GM19324 (cell line): ENCODE results near the gene NGRN.
A peak's percentile ranks its signal among the peaks of the same experiment; 100 is the strongest.

Source experiments
- ATAC-seq: cut with Tn5 transposase; IDR thresholded peaks from one replicate; pipeline ENCODE4 v1.9.1; 2021; ENCODE audit warnings: mild to moderate bottlenecking, moderate library complexity; ENCODE audit not compliant: unreplicated experiment, low FRiP score

The NGRN gene, protein sequence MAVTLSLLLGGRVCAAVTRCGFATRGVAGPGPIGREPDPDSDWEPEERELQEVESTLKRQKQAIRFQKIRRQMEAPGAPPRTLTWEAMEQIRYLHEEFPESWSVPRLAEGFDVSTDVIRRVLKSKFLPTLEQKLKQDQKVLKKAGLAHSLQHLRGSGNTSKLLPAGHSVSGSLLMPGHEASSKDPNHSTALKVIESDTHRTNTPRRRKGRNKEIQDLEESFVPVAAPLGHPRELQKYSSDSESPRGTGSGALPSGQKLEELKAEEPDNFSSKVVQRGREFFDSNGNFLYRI

DNA sequence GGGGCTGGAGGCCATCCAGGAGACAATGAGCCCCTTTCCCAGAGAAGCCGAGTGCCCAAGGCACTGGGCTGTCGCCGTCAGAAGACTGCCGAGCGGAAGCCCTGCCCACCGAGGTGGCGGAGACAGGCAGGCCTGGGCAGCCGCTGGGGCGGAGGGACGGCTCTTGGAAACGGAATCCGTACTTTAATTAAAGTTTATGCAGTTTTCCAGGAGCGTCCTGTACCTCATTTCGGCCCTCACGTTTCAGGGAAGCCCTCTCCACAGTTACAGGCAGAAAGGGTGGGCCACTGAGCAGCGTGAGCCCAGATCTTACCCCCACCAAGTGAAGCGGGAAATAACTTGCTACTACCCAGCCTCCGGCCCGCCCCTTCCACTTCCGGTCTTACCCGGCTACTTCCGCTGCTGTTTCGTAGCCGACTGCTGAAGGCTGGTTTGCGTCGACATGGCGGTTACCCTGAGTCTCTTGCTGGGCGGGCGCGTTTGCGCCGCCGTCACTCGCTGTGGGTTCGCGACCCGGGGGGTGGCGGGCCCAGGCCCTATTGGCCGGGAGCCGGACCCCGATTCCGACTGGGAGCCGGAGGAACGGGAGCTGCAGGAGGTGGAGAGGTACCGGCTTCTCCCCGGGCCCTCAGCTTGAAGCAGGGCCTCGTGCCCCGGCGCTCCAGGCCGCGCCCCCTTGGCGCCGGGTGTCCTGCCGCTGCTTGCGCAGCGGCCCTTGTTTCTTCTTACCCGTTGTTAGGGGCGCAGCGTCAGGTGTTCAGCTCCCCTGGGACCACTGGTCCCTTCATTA is at the start of gene NGRN:
Gene NGRN, plus strand, starts transcription at position 402 of the 790 bp plus-strand sequence. Its CDS starts 41 bp downstream, at position 443.
- ATAC-seq, result peak; percentile 89

DNA sequence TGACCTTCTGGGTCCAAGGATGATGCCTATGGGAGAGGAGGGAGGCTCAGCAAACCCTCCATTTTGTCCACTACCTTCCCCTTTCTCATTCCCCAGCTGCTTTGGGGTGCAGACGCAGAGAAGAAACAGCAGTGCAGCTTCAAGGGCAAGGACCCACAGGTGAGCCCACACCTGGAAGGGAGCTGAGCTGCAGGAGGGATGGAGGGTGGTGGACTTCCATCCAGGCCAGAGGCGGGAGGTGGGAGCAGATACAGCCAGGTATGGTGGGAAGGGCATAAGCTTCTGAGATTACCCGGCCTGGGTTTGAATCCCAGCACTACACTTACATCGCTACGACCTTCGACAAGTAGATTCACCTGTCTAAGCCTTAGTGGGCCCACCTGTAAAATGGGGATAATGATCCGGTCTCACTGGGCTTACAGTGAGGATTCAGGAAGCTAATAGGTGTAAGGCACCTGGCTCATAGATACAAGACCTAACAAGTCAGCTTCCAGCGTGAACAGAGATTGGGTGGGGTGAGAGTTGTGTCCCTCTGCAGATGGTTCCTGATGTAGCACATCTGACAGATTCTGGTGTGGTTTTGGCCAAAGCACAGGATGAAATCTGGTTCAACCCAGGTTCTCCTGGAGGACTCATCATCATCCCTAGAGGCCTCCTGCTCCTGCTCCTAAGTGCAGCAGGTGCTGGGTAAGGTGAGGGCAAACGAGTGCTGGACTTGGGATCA is 47.6 kb upstream of the NGRN start:
- ATAC-seq, result no peak

DNA sequence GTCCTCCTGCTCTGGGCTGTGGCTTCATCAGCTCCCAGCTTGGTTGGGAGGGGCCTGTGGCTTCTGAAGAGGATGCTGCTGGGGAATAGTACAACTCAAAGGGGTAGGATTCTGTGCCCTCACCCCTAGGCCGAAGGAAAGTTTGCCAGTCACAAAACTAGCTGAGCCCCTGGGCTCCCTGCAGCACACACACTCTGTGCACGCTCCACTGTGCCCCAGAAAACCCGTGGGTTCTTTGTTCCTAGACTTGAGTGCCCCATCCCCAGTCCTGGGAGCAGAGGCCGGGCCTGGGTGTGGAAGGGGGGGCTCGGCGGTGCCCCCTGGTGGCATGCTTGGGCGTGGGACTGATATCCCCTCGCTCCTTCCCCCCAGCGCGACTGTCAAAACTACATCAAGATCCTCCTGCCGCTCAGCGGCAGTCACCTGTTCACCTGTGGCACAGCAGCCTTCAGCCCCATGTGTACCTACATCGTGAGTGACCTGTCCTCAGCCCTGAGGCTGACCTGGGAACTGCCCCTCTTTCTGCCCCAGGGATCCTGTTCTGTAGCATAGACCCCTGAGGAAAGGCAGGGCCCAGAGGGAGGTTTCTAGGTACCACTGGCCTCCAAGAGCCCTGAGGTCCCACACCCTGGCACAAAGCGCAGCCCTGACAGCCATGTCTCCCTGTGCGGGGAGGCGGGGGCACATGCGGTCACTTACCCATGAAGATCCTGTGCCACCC is 45.9 kb upstream of the NGRN start:
- ATAC-seq, result no peak

DNA sequence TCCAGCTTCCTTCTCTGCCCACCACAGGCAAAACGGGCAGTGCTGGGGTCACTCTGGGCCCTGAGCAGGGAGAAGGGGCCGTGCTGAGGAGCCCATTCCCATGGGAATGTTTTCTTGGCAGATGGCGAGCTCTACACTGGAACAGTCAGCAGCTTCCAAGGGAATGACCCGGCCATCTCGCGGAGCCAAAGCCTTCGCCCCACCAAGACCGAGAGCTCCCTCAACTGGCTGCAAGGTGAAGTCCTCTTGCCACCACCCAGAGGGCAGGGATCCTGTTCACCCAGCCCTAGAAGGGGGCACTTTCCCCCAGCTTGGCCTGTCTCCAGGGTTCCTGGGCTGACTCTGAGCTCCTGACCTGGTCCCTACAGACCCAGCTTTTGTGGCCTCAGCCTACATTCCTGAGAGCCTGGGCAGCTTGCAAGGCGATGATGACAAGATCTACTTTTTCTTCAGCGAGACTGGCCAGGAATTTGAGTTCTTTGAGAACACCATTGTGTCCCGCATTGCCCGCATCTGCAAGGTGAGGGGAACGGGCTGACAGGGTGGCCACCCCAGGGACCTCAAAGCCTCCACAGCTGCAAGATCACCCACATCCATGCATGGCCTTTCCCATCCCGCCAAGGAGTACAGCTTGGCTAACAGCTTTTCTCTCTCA is 44.1 kb upstream of the NGRN start:
- ATAC-seq, result no peak

DNA sequence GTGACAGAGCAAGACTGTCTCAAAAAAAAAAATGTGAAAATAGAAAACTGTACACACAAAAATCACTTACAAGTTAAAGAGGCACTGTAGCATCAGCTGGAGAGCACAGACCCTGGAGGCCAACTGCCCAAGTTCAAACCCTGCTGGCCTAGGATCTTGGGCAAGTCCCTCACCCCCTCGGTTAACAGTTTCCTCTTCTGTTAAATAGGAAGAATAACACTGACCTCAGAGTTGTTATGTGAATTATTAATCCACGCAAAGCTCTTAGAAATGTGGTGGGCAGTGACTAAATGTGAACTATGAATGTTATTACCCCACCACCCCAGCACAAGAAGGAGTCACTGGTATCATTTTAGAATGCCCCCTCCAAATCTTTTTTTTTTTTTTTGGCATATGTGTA is 42.9 kb upstream of the NGRN start:
- ATAC-seq, result no peak

DNA sequence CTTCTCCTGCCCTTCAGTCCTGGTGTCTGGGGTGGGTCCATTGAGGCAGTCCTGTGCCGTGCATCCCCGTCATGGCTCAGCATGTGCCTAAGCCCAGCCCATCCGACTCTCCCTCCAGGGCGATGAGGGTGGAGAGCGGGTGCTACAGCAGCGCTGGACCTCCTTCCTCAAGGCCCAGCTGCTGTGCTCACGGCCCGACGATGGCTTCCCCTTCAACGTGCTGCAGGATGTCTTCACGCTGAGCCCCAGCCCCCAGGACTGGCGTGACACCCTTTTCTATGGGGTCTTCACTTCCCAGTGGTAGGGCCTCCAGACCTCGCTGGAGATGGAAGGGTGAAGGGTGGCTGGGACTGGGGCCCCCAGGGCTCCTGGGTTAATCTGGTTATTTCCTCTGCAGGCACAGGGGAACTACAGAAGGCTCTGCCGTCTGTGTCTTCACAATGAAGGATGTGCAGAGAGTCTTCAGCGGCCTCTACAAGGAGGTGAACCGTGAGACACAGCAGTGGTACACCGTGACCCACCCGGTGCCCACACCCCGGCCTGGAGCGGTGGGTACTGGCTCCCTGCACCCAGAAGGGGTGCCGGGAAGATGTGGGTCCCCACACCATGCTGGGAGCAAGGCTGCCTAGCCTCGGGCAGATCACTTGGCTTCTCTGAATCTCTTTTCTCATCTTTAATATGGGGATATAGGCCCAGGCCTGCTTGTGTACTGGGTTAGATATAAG is 41.9 kb upstream of the NGRN start:
- ATAC-seq, result no peak

DNA sequence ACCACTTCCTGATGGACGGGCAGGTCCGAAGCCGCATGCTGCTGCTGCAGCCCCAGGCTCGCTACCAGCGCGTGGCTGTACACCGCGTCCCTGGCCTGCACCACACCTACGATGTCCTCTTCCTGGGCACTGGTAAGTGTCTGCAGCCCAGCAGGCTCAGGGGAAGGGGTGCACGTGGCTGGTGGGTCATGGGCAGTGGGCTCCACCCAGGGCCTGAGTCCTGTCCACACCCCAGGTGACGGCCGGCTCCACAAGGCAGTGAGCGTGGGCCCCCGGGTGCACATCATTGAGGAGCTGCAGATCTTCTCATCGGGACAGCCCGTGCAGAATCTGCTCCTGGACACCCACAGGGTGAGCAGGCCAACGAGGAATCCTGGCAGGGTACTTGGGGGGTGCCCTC is 40.4 kb upstream of the NGRN start:
- no peak for ATAC-seq

DNA sequence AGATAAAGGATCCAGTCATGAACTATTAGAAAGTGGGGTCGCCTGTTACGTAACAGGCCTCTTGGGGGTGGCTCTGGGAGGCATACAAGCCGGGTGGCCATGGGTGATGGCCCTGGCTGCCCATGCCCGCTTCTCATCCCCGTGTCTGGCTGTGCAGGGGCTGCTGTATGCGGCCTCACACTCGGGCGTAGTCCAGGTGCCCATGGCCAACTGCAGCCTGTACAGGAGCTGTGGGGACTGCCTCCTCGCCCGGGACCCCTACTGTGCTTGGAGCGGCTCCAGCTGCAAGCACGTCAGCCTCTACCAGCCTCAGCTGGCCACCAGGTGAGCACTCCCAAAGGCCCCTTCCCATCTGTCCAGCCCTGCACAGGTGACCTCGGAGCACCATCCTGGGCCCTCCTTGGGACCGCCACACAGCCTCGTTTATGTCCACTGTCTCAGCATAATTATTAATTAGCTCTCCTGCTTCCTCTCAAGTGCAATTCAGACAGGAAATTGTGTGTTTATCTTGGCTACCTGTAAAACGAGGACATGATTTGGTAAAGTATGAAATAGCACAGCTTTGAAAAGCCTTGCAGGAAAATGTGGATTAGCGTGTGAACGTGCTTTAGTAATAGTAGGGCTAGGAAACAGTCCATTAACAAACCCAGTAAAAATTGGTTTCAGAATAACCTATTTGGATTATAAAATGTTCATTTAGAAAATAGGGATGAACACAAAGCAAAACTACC is 39.8 kb upstream of the NGRN start:
- no peak for ATAC-seq

DNA sequence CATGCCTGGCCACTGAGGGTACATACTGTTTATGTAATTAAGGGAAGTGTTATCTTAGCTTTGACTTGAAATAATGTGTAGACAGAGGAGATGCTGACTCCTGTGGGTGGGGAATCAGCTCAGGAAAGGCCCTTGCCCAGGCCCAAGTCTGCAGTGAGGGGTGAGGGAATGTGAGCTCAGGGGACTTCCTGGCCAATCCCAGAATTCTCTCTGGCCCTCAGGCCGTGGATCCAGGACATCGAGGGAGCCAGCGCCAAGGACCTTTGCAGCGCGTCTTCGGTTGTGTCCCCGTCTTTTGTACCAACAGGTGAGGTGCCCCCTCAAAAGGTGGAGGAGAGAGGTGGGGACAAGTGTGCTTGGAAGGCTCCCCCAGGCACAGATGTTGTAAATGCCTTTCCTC is 38.1 kb upstream of the NGRN start:
- ATAC-seq, result no peak

DNA sequence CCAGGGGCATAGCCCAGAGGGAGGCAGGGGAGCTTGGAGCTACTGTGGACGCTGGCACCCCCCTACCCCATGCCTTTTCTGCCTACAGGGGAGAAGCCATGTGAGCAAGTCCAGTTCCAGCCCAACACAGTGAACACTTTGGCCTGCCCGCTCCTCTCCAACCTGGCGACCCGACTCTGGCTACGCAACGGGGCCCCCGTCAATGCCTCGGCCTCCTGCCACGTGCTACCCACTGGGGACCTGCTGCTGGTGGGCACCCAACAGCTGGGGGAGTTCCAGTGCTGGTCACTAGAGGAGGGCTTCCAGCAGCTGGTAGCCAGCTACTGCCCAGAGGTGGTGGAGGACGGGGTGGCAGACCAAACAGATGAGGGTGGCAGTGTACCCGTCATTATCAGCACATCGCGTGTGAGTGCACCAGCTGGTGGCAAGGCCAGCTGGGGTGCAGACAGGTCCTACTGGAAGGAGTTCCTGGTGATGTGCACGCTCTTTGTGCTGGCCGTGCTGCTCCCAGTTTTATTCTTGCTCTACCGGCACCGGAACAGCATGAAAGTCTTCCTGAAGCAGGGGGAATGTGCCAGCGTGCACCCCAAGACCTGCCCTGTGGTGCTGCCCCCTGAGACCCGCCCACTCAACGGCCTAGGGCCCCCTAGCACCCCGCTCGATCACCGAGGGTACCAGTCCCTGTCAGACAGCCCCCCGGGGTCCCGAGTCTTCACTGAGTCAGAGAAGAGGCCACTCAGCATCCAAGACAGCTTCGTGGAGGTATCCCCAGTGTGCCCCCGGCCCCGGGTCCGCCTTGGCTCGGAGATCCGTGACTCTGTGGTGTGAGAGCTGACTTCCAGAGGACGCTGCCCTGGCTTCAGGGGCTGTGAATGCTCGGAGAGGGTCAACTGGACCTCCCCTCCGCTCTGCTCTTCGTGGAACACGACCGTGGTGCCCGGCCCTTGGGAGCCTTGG is 37.4 kb upstream of the NGRN start:
- ATAC-seq, result no peak

DNA sequence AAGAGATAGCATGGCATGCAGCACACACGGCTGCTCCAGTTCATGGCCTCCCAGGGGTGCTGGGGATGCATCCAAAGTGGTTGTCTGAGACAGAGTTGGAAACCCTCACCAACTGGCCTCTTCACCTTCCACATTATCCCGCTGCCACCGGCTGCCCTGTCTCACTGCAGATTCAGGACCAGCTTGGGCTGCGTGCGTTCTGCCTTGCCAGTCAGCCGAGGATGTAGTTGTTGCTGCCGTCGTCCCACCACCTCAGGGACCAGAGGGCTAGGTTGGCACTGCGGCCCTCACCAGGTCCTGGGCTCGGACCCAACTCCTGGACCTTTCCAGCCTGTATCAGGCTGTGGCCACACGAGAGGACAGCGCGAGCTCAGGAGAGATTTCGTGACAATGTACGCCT is 36.5 kb upstream of the NGRN start:
- no peak for ATAC-seq

DNA sequence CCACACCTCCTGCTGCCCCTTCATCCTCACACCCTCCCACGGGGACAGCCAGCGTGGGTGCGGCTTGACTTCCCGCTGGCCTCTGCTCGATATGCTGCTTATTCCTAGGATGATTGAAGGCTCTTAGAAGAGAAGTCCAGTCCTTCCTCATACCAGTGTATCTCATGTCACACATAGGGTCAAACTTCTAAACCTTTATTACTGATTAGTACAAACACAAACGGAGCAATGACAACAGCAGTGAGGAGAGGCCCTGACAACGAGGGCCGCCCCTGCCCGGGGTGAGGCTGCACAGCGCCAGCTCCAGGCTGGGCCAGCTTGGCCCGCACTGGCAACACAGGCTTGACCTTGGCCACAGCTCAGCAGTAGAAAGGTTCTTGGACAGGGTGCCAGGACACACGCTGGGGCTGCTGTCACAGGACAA is 35.4 kb upstream of the NGRN start:
- no peak for ATAC-seq

DNA sequence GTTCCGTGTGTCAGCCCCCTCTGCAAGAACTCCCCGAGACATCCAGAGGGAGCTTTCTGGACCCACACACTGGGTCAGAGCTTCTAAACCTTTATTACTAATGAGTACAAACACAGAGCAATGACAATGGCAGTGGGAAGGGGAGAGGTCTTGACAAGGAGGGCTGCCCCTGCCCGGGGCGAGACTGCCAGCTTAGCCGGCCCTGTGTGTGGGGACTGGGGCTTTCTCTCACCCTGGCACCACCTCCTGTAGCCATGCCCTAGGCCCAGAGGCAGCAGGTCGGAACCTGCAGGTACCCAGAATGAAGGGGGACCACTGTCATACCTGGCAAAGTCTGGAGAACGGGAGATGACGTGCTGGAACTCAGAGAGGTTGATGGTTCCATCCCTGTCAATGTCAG is 34.9 kb upstream of the NGRN start:
- ATAC-seq, result no peak

DNA sequence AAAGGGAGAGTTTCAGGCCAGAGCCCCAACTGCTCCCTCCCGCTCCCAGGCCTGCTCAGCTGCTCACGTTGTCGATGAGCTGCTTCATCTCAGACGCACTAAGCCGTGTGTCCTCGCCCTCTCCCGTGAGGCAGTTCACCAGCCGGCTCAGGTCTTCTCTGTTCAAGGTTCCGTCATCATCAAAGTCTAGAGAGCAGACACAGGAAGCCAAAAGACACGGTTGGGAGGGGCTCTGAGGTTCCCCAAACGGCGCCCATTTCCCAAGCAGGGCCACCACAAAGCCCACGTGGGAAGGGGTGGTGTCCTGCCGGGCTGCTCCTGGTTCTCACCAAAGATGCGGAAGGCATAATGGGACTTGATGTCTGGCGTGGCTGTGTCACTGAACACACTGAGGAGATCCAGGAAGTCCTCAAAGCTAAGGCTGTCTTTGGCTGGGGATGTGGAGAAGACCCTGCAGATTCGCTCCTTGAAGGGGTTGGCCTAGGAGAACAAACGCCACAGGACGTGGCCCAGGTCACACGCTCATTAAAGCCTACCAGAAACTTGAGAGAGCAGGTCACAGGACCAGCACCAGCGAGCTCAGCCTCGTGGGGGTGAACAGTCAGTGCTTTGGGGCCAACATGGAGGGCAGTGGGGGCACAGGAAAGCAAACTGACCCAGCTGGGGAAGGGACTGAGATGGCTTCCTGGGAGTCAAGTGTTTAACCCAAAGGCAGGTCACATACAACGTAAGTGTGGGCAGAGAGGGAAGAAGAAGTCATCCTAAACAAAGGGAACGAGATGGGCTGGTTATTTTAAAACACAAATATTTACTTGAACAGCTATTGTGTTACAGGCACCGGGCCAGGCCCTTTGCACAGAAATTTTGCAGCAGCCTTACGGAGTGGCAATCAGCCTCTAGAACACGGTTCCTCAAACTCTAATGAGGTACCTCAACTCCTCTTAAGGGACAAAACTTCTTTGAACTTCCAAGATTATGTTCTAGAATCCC is 34.1 kb upstream of the NGRN start:
- no peak for ATAC-seq

DNA sequence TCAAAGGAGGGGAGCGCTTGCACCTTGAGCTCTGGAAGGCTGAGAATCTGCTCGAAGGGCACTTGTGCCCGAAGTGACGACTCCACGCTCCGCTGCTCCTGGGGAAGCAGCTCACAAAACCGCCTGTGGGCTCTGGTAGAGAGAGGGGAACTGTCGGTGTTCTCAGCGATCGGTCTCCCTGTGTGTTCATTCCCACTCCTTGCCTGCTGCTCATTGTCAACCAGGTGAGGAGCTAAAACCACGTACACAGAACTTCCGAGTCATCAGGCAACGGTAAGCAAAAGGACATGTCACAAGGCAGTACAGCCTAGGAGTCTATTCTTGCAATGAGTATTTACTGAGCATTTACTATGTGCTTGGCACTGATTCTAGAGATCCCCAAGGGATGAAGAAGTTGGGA is 33.3 kb upstream of the NGRN start:
- ATAC-seq, result no peak

DNA sequence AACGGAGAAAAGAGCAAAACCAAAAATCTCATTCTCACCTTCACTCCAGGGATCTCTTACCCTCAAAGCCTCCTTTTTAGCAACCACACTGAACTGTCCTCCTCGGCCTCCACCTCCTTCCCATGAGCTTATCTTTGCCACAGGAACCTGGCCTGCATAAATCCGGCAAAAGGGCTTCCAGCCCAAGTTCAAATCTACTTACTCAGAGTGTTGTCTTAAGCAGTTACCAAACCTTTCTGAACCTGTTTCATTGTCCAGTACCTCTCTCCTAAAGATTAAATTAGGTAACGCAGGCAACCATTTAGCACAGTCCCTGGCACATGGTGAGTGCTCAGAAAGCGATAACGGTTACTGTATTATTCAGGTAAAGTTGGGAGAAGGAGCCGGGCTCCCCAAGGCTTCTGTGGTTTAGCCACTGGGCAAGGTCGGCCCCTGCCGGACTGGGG is 32.5 kb upstream of the NGRN start:
- ATAC-seq, result no peak
